Astrocyte of the spinal cord (primary cell): ENCODE results near the gene HEATR1.
A peak's percentile ranks its signal among the peaks of the same experiment; 100 is the strongest.
"Not testable (repeated sequence)": the region's sequence is repeated elsewhere in the genome, so short reads cannot be mapped to it uniquely, and the experiment has no call there.

Experiments
- DNase-seq: peaks from one replicate; pipeline ENCODE4 v3.0.0; 2011; ENCODE audit warnings: low read depth, low spot score
- H3K4me3 ChIP-seq: 2 replicates; pipeline ENCODE4 v1.5.1; 2011; ENCODE audit warnings: low read depth, mild to moderate bottlenecking, low read length, moderate library complexity
- in situ Hi-C: cut with HindIII; loops from 2 replicates; pipeline ENCODE4 v1.10.0; 2017; ENCODE audit warnings: low sequenced_read_pairs
- TF ChIP-seq, protein P1 (sequence below): IDR thresholded peaks from 2 replicates; pipeline ENCODE4 v1.5.1; 2012; ENCODE audit warnings: low read depth, mild to moderate bottlenecking, low read length, inconsistent platforms

The HEATR1 gene

DNA sequence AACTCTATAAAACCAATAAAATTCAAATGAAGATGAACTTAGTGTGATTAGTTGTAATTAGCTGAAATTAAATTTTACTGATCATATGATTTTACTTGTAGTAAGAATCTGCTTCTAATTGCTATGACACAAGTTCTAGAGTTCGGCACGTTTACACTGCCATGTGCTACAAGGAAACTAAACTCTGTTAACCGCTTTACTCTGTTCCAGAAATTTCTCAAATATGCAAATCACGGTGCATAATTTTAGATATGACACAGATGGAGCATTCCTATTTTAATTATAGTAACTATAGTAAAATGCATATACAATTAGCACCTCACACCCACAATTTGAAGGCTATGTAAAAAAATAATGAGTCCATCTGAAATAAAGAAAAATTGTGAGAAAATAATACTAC lies 14.8 kb downstream of the HEATR1 start:
- in situ Hi-C loops, result no loop called here
- H3K4me3 ChIP-seq, result no peak overlapping the region
- DNase-seq, result no peak
- TF ChIP-seq, protein P1, sequence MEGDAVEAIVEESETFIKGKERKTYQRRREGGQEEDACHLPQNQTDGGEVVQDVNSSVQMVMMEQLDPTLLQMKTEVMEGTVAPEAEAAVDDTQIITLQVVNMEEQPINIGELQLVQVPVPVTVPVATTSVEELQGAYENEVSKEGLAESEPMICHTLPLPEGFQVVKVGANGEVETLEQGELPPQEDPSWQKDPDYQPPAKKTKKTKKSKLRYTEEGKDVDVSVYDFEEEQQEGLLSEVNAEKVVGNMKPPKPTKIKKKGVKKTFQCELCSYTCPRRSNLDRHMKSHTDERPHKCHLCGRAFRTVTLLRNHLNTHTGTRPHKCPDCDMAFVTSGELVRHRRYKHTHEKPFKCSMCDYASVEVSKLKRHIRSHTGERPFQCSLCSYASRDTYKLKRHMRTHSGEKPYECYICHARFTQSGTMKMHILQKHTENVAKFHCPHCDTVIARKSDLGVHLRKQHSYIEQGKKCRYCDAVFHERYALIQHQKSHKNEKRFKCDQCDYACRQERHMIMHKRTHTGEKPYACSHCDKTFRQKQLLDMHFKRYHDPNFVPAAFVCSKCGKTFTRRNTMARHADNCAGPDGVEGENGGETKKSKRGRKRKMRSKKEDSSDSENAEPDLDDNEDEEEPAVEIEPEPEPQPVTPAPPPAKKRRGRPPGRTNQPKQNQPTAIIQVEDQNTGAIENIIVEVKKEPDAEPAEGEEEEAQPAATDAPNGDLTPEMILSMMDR, result no peak

DNA sequence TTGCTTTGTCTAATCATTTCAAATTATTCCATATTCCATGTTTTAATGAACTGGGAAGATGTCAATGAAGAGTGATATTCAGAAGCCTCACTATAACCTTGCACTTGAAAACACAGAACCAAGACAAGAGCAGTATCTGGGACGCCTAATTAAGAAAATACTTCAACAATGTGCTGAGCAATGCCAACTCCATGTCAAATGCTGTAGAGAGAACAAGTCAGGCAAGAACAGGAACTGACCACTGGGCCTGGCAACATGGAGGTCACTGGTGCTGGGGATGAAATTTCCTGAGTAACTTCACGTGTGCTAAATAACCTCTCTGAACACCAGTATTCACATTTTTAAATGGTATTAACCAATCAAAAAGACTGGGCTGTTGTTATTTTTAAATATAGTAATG lies 22.8 kb downstream of the HEATR1 start:
- in situ Hi-C loops, result no loop called here
- no peak for DNase-seq
- TF ChIP-seq, protein P1, result no peak
- no peak overlapping the region for H3K4me3 ChIP-seq

DNA sequence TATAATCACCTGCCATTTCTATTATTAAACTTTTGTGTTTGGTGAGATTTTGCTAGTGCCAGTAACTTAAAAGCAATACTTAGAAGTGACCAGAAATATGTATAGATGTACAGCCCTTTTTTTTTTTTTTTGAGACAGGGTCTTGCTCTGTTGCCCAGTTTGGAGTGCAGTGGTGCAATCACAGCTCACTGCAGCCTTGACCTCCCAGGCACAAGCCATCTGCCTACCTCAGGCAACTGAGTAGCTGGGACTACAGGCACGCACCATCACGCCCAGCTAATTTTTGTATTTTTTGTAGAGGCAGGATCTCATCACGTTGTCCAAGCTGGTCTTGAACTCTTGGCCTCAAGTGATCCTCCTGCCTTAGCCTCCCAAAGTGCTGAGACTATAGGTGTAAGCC lies 23.9 kb downstream of the HEATR1 start:
- DNase-seq, in situ Hi-C loops: not testable (repeated sequence)

DNA sequence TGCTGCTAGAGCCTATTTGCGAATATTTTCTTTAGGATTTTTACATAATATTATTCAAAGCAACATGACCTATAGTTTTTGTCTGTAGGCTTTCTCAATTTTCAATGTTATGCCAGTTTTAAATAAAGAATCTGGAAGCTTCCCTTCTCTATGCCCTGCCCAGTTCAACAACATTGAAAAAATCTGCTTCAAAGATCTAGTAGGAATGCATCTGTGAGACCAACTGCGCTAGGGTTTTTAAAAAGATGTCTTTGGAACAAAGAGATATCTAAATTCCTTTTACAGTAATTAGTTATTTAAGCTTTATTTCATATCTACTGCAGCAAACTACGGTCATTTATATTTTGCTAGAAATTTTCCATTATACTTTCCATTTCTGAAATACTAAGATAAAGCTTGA lies 25.7 kb downstream of the HEATR1 start:
- DNase-seq, result no peak
- no peak overlapping the region for H3K4me3 ChIP-seq
- in situ Hi-C loops, result no loop called here
- TF ChIP-seq, protein P1, result no peak

More for the DNA sequence above, 23.9 kb downstream of the HEATR1 start:
- H3K4me3 ChIP-seq, result not testable (repeated sequence)

DNA sequence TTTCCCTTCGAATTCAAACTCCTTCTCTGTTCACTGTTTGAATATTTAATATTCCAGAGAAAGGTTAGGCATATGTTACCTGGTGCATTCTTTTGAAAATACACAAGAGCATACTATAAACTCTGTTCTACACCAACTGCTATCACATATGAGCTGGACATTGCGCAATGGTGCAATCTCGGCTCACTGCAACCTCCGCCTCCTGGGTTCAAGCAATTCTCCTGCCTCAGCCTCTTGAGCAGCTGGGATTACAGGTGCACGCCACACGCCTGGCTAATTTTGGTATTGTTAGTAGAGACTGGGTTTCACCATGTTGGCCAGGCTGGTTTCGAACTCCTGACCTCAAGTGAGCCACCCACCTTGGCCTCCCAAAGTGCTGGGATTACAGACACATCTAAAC lies 27.3 kb downstream of the HEATR1 start:
- H3K4me3 ChIP-seq, DNase-seq, in situ Hi-C loops: not testable (repeated sequence)

DNA sequence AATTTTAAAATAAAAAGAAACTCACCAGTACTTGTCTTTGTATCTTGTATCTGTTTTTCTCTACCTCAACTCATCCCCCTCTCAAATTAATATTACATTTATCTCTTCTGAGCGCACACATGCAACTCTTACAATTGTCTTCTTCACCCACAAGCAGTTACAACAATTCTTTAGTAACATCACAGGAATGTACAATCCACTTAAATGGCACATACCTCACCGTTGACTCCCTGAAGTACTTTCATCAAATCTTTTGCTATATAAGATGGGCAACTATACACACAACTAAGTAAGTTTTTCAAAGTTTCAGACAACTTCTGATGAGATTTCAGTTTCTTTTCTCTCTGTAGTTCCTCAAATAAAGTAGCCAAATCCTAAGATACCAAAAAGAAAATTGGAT lies 28.3 kb downstream of the HEATR1 start:
- peak; percentile 32 for DNase-seq

DNA sequence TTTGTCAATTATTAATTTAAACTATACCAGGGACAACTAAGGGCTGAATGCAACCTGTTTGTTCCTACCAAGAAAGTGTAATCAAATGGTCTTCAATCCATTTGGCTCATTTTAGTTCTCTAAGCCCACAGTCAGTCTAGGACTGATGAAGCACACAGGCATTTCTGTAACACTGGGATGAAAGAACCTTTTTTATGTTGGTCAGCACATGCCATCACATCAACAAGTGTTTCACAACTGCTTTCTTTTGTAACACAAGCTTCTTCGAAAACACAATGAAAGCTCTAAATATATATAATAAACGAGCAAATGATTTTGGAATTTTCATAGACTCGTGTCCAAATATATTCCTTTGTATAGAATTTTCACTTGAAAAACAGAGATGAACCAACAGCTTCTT lies 28.8 kb downstream of the HEATR1 start:
- in situ Hi-C loops, result no loop called here
- TF ChIP-seq, protein P1, result no peak
- DNase-seq, result no peak

More for the DNA sequence above, 28.3 kb downstream of the HEATR1 start:
- H3K4me3 ChIP-seq, result no peak overlapping the region
- in situ Hi-C loops, result no loop called here
- TF ChIP-seq, protein P1, result no peak

DNA sequence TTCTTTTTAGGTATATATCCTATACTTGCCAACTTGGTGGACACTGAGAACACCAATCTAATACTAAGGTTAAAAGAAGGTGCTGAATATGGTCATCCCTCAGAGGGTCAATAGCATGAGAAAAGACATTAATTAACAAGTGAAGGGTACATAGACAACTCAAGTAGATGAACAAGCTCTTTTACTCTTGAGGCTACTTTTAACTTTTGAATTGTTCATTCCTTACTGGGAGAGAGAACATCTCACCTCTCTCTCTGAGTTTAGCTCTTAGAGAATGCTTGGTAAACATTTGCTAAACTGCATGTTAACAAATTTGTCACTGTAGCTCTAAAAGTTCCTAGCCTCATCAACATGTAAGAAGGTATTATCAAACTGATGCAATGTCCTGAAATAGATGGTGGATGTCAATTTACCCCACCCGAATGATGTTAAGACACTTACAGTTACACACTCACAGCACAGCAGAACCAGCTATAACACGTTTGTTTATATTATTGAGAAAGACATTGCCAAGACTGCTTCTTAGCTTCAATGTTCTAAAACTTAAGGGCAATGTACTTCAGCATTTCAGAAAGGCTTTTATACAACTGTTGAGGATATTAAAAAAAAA lies 35.9 kb downstream of the HEATR1 start:
- peak; percentile 13 for DNase-seq
- in situ Hi-C loops, result no loop called here
- TF ChIP-seq, protein P1, result no peak
- H3K4me3 ChIP-seq, result no peak overlapping the region

More for the DNA sequence above, 28.8 kb downstream of the HEATR1 start:
- H3K4me3 ChIP-seq, result no peak overlapping the region
